Activated naive CD4-positive, alpha-beta T cell (primary cell): ENCODE measurements around the gene FRMD7.

Source experiments
- DNase-seq, 4 experiments: peaks; one replicate each; lab custom pipeline; 2025; lab: John Stamatoyannopoulos, UW

FRMD7 gene

GRCh38 chrX:132034648-132035047 lies 93.2 kb downstream of the FRMD7 start:
- DNase-seq, result no peak

GRCh38 chrX:132033166-132033565 lies 94.7 kb downstream of the FRMD7 start:
- DNase-seq, result no peak

- no peak for DNase-seq
Measured at GRCh38 chrX:132031867-132032266, 96.0 kb downstream of the FRMD7 start.

GRCh38 chrX:132030264-132030663 lies 97.6 kb downstream of the FRMD7 start:
- no peak for DNase-seq
